ENCODE data around the gene STX8. TPM values are rescaled to one million over a fixed set of nuclear protein-coding genes. Genes with fewer than 3 reads are reported as not detected.

STX8 gene
- polyA plus RNA-seq, 5 donors: 52.5 to 68.2 (median 60.0) TPM

DNA sequence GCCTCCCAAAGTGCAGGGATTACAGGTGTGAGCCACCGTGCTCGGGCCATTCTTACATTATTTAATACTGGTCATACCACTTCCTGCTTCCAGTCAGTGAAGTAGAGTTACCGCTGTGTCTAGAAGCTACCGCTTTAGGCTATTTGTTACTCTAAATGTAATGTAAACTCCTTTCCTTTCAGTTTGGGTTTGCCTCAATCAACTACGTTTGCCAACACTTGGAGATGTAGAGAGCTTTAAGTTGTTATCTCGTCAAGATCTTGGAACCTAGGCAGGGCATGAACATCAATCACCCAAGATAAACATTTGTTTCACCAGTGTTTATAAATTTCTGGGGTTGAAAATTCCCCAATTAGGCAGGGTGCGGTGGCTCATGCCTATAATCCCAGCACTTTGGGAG is 275.9 kb downstream of the STX8 start:
- DNase-seq: no peak

DNA sequence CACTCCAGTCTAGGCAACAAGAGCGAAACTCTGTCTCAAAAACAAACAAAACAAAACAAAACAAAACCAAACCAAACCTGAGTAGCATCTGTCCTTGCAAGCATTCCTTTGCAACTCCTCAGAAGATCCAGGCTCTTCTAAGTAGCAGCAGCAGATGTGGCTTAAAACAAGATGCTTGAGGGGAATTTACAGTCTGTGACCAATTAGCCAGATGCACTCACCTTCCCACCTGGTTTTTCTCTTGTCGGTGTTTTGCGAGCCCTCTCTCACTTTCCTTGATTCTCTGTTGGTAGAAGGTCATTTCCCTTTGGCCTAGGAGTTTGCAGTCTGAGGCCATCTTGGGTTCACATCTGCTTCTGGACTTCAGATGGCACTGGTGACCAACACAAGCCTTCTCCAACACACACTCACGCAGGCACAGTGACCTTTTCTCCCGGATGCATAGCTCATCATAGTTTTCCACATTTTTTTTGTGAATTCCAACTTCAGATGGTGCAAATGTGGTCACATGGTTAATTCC is 276.8 kb downstream of the STX8 start:
- no peak for DNase-seq

DNA sequence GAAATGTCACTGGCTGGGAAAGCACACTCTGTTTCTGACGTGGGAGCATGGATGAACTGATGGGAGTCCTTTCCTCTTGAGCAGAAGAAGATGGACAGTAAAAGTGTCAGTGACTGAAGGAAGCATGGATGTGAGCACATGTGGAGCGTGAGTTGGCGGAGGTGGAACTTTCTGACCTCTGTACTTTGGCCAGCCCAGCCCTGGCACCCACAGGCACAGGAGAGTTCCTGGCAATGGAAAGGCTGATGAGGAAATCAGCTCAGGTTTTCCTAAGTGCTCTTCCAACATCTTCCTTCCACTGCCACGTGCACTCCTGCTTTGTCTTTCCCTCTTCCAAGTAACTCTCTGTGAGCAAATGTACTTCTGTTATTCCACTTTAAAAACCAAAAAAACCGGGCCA is 277.5 kb downstream of the STX8 start:
- DNase-seq: no peak

DNA sequence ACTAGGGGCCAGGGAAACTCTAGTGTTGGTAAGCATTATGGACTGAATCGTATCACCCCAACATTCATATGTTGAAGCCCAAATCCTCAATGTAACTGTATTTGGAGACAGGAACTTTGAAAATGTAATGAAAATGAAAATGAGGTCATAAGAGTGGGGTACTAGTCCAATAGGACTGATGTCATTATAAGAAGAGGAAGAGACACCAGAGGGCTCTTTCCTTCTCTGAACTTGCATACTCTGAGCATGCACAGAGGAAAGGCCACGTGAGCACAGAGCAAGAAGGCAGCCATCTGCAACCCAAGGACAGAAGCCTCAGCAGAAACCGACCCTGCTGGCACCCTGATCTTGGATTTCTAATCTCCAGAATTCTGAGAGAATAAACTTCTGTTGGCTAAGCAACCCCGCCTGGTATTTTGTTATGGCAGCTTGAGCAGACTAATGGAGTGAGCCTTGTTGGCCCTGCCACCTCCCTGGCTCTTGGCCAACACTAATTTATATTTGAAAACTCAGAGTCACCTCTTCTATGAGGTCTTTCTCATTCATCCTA is 280.9 kb downstream of the STX8 start:
- no peak for DNase-seq

DNA sequence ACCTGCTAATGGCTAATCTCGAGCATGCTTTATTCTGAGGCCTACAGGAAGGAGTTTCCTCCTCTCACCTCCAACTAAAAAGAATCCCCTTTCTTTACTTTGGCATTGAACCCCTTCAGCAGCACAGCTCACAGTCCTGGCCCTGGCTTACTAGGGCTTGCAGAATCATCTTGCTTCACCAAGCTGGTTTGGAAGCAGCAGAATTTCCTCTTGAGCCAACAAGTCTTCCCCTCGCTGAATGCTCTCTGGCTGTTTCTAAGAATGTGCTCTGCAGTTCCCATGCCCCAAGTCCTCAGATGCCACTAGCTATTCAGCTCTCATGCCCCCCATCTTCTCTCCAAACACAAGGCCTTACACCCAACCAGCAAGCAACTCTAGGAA is 283.1 kb downstream of the STX8 start:
- DNase-seq: no peak

DNA sequence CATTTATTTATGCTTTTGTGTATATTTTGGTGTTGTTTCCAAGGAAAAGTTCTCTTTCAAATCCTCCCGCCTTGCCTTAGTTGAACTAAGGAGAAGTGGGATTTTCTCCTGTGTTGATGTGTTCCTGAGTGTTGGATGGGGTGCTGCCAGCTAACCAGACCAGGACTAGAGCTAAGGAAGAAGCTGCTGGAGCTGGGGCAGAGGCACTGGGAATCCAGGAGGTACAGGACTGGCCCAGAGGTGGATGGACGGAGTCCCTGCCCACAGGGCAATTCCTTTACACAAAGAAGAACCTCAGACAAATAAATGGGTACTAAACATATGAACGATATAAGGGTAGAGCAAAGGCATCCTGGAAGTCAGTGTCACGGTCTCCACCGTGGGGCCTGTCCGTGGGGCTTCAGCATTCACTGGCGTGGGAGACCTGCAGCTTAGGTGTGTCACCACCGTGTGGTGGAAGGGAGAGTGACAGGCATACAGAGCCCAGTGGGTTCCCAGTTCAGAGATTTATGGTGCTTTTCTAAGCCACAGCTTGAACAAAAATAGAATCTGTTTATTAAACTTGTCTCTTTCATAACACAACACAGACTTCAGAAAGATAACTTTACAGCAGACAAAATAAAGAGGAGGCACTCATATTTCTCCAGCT is 283.6 kb downstream of the STX8 start:
- DNase-seq: peak in 1 of 2 donors; percentile 24

DNA sequence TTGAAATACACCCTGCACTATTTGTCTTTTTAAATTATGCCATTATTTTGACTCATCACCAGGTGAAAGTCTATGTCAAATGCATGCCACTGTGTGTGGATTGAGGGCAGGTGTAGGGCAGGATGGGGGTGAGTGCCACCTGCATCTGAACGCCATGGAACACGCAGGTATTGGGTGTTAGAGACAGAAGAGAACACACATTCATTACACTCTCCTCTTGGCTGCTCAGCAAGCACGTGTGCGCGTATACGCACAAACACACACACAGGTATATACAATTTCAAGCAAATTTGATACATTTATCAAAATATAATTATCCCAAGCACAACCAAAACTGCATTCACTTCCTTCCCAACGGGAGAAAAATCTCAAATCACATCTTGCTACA is 285.4 kb downstream of the STX8 start:
- no peak for DNase-seq

DNA sequence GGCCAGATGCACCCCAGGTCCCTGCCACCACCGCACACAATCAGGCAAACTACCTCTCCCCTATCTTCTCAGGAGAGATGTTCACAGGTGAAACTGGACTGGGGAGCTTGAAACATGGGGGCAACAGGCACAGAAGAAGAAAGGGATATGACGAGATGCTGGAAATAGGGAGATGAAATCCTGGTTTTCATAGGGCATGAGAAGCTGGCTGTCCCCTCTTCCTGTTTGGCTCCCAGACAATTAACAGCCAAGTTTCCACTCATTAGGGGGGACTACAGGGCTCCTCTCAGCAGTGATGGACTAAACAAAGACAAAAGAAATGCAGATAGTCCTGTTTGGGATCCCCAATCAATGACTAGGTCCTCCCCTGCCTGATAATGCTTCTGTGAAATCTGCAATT is 288.3 kb downstream of the STX8 start:
- no peak for DNase-seq

DNA sequence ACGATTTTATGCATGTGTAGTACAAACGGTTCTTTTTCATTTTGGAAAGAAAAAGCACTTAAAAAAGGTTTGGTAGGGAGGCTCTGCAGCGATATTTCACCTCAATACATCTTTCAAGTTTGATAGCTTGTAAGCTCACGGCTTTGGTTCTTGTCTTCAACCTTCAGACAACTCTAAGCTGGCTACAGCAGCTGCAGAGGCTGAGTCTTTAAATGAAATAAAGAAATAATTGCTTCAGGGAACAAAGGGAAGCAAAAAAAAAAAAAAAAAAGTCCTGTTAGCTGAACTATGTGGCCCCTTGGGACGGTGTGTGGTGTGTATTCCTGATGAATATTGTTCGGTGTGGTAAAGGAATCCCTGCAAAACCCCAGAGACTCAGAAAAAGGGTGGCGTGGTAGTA is 289.2 kb downstream of the STX8 start:
- DNase-seq: no peak

DNA sequence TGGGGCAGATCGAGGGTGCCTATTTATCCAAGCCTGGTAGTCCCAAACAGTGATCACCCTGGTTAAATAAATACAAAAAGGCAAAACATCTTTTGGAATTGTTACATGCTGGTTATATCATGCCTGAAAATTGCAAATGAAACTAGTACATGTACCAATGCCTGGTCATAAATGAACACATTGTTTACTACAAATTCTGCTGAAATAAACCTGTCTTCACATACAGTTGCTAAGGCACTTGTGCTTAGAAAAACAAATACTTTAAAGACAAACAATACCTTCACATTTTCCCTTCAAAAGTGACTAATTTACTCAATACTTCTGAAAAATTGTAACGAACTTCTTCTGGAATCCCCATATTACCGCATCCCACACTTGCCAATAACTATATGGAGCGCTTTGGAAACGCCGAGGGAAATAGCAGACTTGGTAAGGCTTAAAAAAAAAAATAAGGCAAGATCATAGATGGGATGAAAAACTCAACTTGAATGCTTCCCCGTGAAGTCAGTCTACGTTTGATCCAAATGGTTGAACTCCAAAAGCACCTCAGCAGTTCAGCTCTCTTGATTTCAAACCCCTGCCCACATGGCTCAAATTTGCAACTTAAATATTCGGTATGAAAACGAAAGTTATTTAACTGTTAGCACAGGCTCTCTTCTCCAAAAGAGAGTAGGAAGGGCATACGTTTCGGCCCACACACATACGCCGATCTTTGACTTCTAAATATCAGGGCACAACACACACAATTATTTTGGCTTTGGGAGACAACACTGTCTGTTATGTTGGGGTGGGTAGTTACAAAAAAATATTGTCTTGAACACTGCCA is 289.8 kb downstream of the STX8 start:
- no peak for DNase-seq

DNA sequence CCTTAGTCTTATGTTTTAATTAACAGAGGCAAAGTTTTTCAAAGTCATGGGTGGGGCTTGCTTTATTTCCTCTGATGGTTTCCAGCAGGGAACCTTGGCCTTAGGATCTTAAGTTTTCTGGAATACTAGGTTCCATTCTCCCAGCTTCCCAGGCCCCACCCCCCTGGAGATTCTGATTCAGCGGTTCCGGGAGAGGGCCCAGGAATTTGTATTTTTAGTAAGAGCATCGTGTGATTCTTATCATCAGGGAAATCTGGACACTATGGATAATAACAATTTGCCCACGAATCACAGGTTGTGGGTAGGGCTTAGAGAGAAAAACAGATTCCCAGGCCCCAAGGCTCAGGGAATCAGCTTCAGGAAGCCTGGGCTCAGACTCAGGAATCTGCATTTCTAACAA is 290.7 kb downstream of the STX8 start:
- DNase-seq: no peak

DNA sequence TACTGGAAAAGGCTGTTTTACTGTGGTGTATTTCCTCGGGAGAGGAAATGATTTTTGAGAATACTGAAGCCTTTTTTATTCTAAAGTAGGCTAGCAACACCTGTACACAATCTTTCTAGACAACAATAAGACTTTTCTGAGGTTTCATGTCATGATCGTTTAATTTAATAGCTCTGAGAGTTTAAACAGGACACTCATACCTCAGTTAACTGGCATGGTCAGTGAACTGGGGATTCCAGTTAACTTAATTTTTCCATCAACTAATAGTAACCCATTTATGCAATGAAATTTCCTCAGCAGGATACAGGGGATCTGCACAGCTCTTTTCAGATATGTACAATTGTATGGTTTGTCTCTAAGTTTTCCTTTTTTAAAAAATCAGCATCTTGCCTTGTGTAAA is 291.7 kb downstream of the STX8 start:
- DNase-seq: no peak

DNA sequence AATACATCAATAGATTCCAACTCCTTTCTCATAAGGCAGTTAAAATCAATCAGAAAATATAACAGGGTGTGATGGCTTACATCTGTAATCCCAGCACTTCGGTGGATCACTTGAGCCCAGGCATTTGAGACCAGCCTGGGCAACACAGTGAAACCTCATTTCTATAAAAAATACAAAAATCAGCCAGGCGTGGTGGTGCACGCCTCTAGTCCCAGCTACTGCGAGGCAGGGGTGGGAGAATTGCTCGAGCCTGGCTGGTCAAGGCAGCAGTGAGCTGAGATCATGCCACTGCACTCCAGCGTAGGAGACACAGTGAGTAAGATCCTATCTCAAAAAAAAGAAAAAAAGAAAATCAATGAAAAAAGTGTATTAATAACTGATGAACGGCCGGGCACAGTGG is 295.7 kb downstream of the STX8 start:
- no peak for DNase-seq

DNA sequence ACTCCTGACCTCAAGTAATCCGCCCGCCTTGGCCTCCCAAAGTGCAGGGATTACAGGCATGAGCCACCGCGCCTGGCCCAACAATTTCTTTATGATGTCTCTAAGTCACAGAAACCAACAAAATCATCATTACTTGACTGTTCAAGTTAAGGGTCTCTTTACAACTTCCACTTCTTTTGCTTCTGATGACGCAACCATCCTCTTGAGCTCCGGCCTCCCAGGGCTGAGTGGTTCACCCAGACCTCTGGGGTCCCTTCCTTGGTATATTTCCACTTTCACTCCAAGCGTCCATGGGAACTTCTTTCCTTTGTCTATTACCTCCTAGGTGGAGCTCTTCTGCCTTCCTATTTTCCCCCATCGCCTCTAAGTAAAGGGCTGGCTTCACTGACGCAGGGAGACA is 300.6 kb downstream of the STX8 start:
- no peak for DNase-seq

DNA sequence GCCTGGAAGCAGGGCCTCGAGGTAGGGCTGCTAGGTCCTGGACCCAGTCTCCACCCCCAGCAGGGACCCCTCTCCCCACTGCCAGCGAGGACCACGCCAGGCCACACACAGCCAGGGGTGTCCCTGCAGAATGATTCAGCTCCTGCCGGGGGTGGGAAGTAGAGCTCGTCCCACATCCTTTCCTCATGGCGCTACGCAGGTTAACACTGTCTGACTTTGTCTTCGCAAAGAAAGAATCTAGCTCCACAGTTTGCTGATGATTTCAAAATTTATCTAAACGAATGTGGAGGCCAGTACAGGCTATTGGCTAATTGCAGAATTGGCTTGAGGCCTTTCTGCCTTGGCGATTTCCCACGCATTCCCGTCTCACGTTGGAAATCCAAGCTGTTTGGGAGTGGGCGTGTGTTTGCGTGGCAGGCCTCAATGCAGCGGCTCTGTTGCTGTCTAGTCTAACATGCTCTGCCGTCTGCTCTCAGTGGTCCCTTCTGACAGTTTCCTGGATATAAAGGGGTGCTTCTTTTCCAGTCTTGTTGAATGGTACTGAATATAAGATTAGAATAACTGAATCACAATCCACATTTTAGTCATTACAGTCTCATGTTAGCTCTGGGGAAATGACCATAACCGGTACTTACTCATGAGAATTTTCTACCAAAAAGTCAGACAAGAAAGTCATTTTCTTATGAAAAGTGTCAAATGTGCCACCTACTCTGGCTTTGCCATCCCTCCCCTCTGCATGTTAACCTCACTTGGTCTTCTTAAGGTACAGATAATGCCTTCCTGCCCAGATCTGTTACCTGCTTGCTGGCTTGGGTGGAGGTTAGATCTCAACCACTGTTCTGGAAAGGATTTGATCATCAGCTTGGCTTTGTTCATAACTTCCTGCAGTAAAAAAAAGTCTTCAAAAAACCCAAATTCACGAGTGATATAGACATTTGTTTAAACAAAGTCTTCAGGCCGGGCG is 301.9 kb downstream of the STX8 start:
- DNase-seq: no peak

DNA sequence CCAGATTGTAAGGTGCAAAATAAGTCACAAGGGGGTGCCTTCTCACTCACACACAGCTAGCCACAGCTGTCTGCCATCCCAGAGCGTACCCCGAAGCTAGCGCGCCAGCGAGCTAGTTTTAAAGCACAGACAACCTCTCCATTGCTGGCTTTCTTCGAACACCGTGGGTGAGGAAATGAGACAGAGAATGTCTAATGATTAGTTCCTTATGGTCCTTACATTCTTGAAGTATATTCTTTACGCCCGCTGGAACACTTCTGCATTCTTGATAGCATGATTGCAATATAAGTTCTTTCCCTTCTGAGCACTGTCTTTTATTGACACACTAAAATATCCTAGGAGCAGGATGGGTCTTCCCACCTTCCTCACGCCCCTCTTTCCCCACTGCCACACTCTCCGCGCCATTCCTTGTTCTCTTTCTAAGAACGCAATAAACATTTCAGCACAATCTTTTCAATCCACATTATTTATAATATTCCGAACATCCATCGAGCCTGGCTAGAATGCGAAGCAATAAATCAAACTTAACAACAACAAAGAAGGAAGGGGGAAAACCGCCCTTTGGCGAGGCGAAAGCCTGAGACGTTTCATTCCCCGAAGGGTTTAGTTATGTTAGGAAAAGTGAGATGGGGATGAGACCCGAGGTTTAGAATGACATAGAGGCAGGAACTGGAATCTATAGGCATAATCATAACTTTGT is 303.0 kb downstream of the STX8 start:
- DNase-seq: no peak

DNA sequence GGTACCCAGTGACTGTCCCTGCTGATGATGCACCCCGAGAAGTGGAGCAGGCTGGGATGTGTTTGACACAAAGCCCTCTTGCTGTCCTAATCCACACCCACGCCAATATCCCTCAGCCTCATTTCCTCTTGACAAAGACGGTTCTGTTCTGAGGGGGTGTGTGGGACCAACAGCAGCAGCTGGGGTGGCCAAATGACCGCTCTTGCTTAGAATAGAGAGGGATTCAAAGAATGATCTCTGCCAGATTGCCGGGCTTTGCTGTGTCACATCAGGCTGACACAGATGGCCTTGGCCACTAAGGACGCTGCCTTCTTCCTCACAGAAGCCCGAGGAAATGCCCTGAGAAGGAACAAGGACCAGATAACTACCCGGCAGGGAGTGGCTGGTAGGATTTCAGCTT is 303.6 kb downstream of the STX8 start:
- no peak for DNase-seq

DNA sequence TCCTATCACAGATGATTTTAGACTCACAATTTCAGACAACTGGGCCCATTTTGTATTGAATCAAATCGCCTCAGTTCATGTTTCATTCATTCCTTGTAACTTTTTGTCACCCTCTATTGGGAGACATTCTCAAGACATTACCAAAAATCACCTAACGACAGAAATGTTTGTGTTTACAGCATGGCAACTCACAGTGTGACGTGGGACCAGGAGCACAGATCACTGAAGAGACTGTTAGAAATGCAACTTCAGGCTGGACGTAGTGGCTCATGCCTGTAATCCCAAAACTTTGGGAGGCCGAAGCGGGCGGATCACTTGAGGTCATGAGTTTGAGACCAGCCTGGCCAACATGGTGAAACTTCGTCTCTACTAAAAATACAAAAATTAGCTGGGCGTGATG is 304.7 kb downstream of the STX8 start:
- no peak for DNase-seq

DNA sequence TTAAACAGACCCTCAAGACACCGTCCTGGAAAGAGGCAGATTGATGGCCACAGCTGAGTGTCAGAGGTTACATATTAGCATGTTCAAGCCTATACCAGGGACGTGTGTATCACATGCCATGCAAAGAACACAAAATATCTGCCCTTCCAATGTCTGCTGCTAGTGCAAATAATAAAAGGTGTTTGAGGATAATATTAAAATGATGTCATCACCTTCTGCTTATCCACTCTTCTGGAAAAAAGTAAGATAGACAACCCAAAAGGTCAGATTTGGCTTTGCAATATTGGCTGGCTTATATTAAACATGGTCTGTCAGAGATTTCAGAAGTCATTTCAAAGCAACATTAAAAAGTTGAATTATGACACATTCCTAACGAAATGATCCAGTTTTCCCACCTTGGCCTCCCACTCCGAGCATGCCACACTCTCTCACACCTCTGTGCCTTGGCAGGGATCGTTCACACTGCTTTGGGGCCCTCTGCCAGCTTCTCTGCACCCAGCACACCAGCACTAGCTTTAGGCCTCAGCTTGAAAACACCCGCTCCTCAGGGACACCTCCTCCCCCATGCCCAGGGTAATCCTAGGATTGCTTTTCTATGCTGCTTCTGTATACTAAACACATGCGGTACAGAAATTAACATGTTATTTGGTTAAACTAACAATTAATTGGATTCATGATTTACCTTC is 306.1 kb downstream of the STX8 start:
- DNase-seq: no peak

DNA sequence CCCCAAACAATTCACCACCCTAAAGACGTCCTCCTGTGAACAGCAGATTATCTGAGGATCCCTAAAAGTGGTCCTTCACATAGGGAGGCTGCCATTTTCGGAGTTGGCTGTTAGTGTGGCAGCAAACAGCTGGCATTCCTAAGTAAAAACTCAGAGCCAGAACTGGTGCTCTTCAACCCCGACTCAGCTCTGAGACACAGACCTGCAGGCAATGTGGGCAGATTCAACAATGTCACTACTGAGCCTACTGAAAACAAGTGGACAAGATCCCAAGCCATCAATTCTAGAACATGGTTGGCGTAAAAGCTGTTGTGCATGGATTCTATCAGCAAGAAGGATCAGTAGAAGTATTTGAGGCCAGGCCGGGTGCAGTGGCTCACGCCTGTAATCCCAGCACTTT is 307.1 kb downstream of the STX8 start:
- DNase-seq: no peak

DNA sequence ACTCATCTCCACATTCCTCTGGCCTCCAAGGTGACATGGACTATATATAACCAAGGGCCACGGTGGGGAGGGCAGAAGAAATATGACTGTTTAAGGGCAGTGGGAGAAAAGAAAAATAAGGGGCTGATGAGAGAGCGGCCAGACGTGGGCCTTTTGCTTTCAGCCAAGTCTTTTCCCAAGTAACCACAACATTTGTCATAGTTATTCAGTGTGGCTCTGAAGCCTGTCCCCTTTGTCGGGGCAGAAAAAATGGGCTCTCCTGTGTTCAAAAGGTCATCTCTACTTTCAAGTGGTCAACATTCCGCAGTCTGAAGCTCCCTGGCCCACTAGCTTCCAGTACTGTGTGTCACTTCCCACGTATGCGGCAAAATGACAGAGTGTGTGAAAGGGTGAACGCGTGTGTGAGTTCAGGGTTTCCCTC is 308.9 kb downstream of the STX8 start:
- DNase-seq: no peak
